ENCODE measurements around the gene SOST.
"Not testable (repeated sequence)": the region's sequence is repeated elsewhere in the genome, so short reads cannot be mapped to it uniquely, and the experiment has no call there.

SOST gene

GRCh38 chr17:43758497-43759174, at the start of gene SOST:
Gene SOST, minus strand, starts transcription at chr17:43758791. Its CDS starts 50 bp downstream, at chr17:43758741.
- DNase-seq = no peak

- DNase-seq = no peak
Observed at GRCh38 chr17:43808076-43808475, 49.5 kb upstream of the SOST start.

- DNase-seq = no peak
Observed at GRCh38 chr17:43805117-43805516, 46.5 kb upstream of the SOST start.

GRCh38 chr17:43803758-43804157, 45.2 kb upstream of the SOST start:
- no peak for DNase-seq

GRCh38 chr17:43801844-43802243, 43.3 kb upstream of the SOST start:
- no peak for DNase-seq

GRCh38 chr17:43800736-43801135, 42.1 kb upstream of the SOST start:
- DNase-seq = no peak

- DNase-seq = no peak
Observed at GRCh38 chr17:43799047-43799446, 40.5 kb upstream of the SOST start.

- DNase-seq = not testable (repeated sequence)
Observed at GRCh38 chr17:43798024-43798423, 39.4 kb upstream of the SOST start.

- DNase-seq = not testable (repeated sequence)
Observed at GRCh38 chr17:43792668-43793067, 34.1 kb upstream of the SOST start.

- peak in 1 of 2 experiments; percentile 40 for DNase-seq
Observed at GRCh38 chr17:43791589-43791988, 33.0 kb upstream of the SOST start.

- no peak for DNase-seq
Observed at GRCh38 chr17:43790311-43790940, 31.8 kb upstream of the SOST start.

GRCh38 chr17:43789482-43789881, 30.9 kb upstream of the SOST start:
- no peak for DNase-seq

- no peak for DNase-seq
Observed at GRCh38 chr17:43788540-43788939, 29.9 kb upstream of the SOST start.

- no peak for DNase-seq
Observed at GRCh38 chr17:43787728-43788127, 29.1 kb upstream of the SOST start.

GRCh38 chr17:43784628-43785101, 26.1 kb upstream of the SOST start:
- no peak for DNase-seq

- DNase-seq = no peak
Observed at GRCh38 chr17:43784068-43784467, 25.5 kb upstream of the SOST start.

- no peak for DNase-seq
Observed at GRCh38 chr17:43782913-43783680, 24.5 kb upstream of the SOST start.

GRCh38 chr17:43780135-43780534, 21.5 kb upstream of the SOST start, which contains the start of gene CFAP97D1:
Gene CFAP97D1, plus strand, starts transcription at chr17:43780435. Its CDS starts 28 bp downstream, at chr17:43780463.
- no peak for DNase-seq

GRCh38 chr17:43779145-43780125, 20.8 kb upstream of the SOST start:
- peak; percentile 51 to 61 for DNase-seq

GRCh38 chr17:43778337-43779144, 19.9 kb upstream of the SOST start, which contains the start of gene DUSP3:
Gene DUSP3, minus strand, starts transcription at chr17:43778977. Its CDS starts 53 bp downstream, at chr17:43778924.
- peak; percentile 72 to 82 for DNase-seq
